Gastrocnemius medialis (tissue), 4 donors: ENCODE data around the gene COL6A1.

ENCODE experiments used
- POLR2A ChIP-seq, 2 donors: fragments of 450-650 bp; IDR thresholded peaks; one replicate each; pipeline ENCODE4 v1.6.1; 2017; ENCODE audit warnings: antibody characterized with exemption in 2 of 2, mild to moderate bottlenecking in 2 of 2, moderate library complexity in 2 of 2
- TF ChIP-seq, protein P1 (sequence below), 5 experiments: fragments of 450-650 bp in 3 of 5; fragments of 200-600 bp in 2 of 5; sonication (generic) in 2 of 5; IDR thresholded peaks in 4 of 5; conservative IDR thresholded peaks in 1 of 5; 1 replicate in 4 of 5; 2 replicates in 1 of 5; pipeline ENCODE4 v1.5.1; 2016 to 2019; ENCODE audit warnings: antibody characterized with exemption in 5 of 5, mild to moderate bottlenecking in 3 of 5, moderate library complexity in 3 of 5

DNA sequence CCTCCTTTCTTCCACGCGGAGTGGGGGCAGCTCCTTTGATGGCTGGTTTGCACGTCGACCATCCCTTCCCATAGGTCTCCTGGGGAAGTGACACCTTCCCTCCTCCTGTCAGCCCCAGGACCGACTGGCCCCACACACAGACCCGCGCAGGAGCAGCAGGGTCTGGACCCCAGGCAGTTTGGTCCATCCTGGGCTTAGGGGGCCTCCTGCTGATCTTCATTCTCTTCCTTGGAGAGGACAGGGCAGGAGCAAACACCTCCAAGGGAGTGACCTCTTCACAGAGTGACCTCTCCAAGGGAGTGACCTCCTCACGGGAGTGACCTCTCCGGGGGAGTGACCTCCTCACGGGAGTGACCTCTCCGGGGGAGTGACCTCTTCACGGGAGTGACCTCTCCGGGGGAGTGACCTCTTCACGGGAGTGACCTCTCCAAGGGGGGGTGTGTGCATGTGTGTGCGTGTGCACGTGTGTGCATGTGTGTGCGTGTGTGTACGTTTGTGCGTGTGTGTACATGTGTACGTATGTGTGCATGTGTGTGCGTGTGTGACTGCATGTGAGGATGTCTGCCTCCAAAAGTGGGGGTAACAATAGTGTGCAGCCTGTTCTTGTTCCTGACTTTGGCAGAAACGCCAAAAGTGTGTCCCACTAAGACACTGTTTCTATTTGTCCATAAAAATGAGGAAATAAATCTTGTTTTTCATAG, 29.8 kb downstream of the COL6A1 start:
- TF ChIP-seq, protein P1, sequence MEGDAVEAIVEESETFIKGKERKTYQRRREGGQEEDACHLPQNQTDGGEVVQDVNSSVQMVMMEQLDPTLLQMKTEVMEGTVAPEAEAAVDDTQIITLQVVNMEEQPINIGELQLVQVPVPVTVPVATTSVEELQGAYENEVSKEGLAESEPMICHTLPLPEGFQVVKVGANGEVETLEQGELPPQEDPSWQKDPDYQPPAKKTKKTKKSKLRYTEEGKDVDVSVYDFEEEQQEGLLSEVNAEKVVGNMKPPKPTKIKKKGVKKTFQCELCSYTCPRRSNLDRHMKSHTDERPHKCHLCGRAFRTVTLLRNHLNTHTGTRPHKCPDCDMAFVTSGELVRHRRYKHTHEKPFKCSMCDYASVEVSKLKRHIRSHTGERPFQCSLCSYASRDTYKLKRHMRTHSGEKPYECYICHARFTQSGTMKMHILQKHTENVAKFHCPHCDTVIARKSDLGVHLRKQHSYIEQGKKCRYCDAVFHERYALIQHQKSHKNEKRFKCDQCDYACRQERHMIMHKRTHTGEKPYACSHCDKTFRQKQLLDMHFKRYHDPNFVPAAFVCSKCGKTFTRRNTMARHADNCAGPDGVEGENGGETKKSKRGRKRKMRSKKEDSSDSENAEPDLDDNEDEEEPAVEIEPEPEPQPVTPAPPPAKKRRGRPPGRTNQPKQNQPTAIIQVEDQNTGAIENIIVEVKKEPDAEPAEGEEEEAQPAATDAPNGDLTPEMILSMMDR (IDR thresholded peaks at IDR 0.05 in 4 of 5, conservative IDR thresholded peaks at IDR 0.05 in 1 of 5) = no peak
- TF ChIP-seq POLR2A (IDR thresholded peaks at IDR 0.05) = no peak
